ENCODE measurements around the gene OR5H6.
"Not testable (repeated sequence)": the region's sequence is repeated elsewhere in the genome, so short reads cannot be mapped to it uniquely, and the experiment has no call there.

The OR5H6 gene

GRCh38 chr3:98263944-98264343, at the start of gene OR5H6:
TSS of gene OR5H6 (plus strand) at chr3:98264244. CDS start at chr3:98264333, 89 bp downstream.
- DNase-seq: no peak

GRCh38 chr3:98215051-98215450, 49.0 kb upstream of the OR5H6 start:
- no peak for DNase-seq

GRCh38 chr3:98223907-98224672, 40.0 kb upstream of the OR5H6 start:
- DNase-seq: no peak

GRCh38 chr3:98232489-98232888, 31.6 kb upstream of the OR5H6 start:
- DNase-seq: no peak

GRCh38 chr3:98233468-98233867, 30.6 kb upstream of the OR5H6 start:
- DNase-seq: no peak

- no peak for DNase-seq
Measured at GRCh38 chr3:98240131-98240530, 23.9 kb upstream of the OR5H6 start.

GRCh38 chr3:98242155-98242554, 21.9 kb upstream of the OR5H6 start:
- DNase-seq: no peak

- no peak for DNase-seq
Measured at GRCh38 chr3:98243843-98244242, 20.2 kb upstream of the OR5H6 start.

- DNase-seq: no peak
Measured at GRCh38 chr3:98246142-98246541, 17.9 kb upstream of the OR5H6 start.

- DNase-seq: not testable (repeated sequence)
Measured at GRCh38 chr3:98256026-98256425, 8.0 kb upstream of the OR5H6 start.

- DNase-seq: no peak
Measured at GRCh38 chr3:98259707-98260106, 4.3 kb upstream of the OR5H6 start.

- DNase-seq: no peak
Measured at GRCh38 chr3:98262046-98262445, 2.0 kb upstream of the OR5H6 start.

GRCh38 chr3:98269846-98270245, 5.8 kb downstream of the OR5H6 start:
- DNase-seq: no peak

- no peak for DNase-seq
Measured at GRCh38 chr3:98272126-98272525, 8.1 kb downstream of the OR5H6 start.

GRCh38 chr3:98274914-98275313, 10.9 kb downstream of the OR5H6 start:
- no peak for DNase-seq

- no peak for DNase-seq
Measured at GRCh38 chr3:98282205-98282604, 18.2 kb downstream of the OR5H6 start, which contains the start of gene OR5H2. TSS of gene OR5H2 (plus strand) at chr3:98282505. CDS start at chr3:98282903, 398 bp downstream.

GRCh38 chr3:98290916-98291315, 26.9 kb downstream of the OR5H6 start:
- no peak for DNase-seq

GRCh38 chr3:98291332-98291957, 27.4 kb downstream of the OR5H6 start:
- no peak for DNase-seq

All from stimulated activated CD4-positive, alpha-beta T cell treated with anti-CD3 and anti-CD28 coated beads, Interleukin-12 subunit alpha, Interleukin-12 subunit beta, amount 100 ng/mL, for 4 hours (primary cell).